Activated T-helper 17 cell treated with anti-CD3 and anti-CD28 coated beads, Interleukin-2, amount 50 U/mL, for 72 hours (primary cell): Measurements from ENCODE around the gene TF. TPM values are rescaled to one million over a fixed set of nuclear protein-coding genes. Genes with fewer than 3 reads are reported as not detected.

Experiments
- ATAC-seq: fragments of 150-1000 bp; cut with Tn5 transposase; replicated peaks from 2 replicates; pipeline ENCODE4 v1.10.0; 2021; ENCODE audit warnings: mild to moderate bottlenecking, moderate library complexity
- H3K27ac Mint-ChIP-seq: one replicate; pipeline ENCODE4 v1.8.0; 2022; ENCODE audit warnings: mixed read lengths
- H3K27me3 Mint-ChIP-seq: one replicate; pipeline ENCODE4 v1.8.0; 2022; ENCODE audit warnings: mixed read lengths
- H3K36me3 Mint-ChIP-seq: one replicate; pipeline ENCODE4 v1.8.0; 2022; ENCODE audit warnings: low read depth, mild to moderate bottlenecking, mixed read lengths
- H3K4me1 Mint-ChIP-seq: one replicate; pipeline ENCODE4 v1.8.0; 2022; ENCODE audit warnings: mixed read lengths
- H3K4me3 Mint-ChIP-seq: one replicate; pipeline ENCODE4 v1.8.0; 2022; ENCODE audit warnings: mild to moderate bottlenecking, mixed read lengths
- H3K9me3 Mint-ChIP-seq: one replicate; pipeline ENCODE4 v1.8.0; 2022; ENCODE audit warnings: mixed read lengths
- total RNA-seq, 2 donors: library from RNA; stranded (reverse); gene quantifications; one replicate each; pipeline ENCODE4 v1.2.3, GENCODE V29; 2022

The TF gene
- total RNA-seq, 2 donors from 2014 or later = 0.50 to 1.9 TPM

GRCh38 chr3:133797396-133798105 is 51.4 kb downstream of the TF start:
- H3K27me3 Mint-ChIP-seq = peaks cover 22% of the 10 kb centered on the region
- no peak overlapping the region for H3K27ac Mint-ChIP-seq
- no peaks in the 10 kb centered on the region for H3K36me3 Mint-ChIP-seq
- H3K4me1 Mint-ChIP-seq = no peaks in the 10 kb centered on the region
- no peak for ATAC-seq
- H3K9me3 Mint-ChIP-seq = peaks cover 6% of the 10 kb centered on the region
- no peak overlapping the region for H3K4me3 Mint-ChIP-seq

- Mint-ChIP-seq H3K4me3 (no peak overlapping the region), H3K9me3 (no peaks in the 10 kb centered on the region), H3K27me3 (peaks cover 17% of the 10 kb centered on the region), H3K36me3 (no peaks in the 10 kb centered on the region), H3K4me1 (peaks cover under 1% of the 10 kb centered on the region), H3K27ac (no peak overlapping the region)
- ATAC-seq = peak; percentile 12
These were observed 53.8 kb downstream of the TF start for GRCh38 chr3:133799794-133800585.

- no peak overlapping the region for H3K4me3 Mint-ChIP-seq
- no peak for ATAC-seq
- no peak overlapping the region for H3K27ac Mint-ChIP-seq
- no peaks in the 10 kb centered on the region for H3K27me3 Mint-ChIP-seq
- peaks cover 11% of the 10 kb centered on the region for H3K4me1 Mint-ChIP-seq
- H3K9me3 Mint-ChIP-seq = no peaks in the 10 kb centered on the region
- H3K36me3 Mint-ChIP-seq = peaks cover 27% of the 10 kb centered on the region
These were observed 57.3 kb downstream of the TF start for GRCh38 chr3:133803469-133803868.

- Mint-ChIP-seq H3K36me3 (peaks cover 40% of the 10 kb centered on the region), H3K9me3 (no peaks in the 10 kb centered on the region), H3K4me1 (peaks cover 11% of the 10 kb centered on the region), H3K4me3 (peak overlapping the region; percentile 78), H3K27ac (peak overlapping the region; percentile 88), H3K27me3 (no peaks in the 10 kb centered on the region)
- ATAC-seq = no peak
These were observed 58.7 kb downstream of the TF start for GRCh38 chr3:133804896-133805295.

GRCh38 chr3:133805384-133805701 is 59.1 kb downstream of the TF start:
- no peak for ATAC-seq
- no peaks in the 10 kb centered on the region for H3K27me3 Mint-ChIP-seq
- peak overlapping the region; percentile 88 for H3K27ac Mint-ChIP-seq
- H3K9me3 Mint-ChIP-seq = no peaks in the 10 kb centered on the region
- peaks cover 11% of the 10 kb centered on the region for H3K4me1 Mint-ChIP-seq
- H3K4me3 Mint-ChIP-seq = peak overlapping the region; percentile 78
- H3K36me3 Mint-ChIP-seq = peaks cover 45% of the 10 kb centered on the region

- Mint-ChIP-seq H3K36me3 (peaks cover 50% of the 10 kb centered on the region), H3K27ac (peak within 1 kb of the TSS; percentile 88), H3K4me3 (peak within 1 kb of the TSS; percentile 78), H3K9me3 (no peaks in the 10 kb centered on the region), H3K27me3 (no peaks in the 10 kb centered on the region), H3K4me1 (peaks cover 11% of the 10 kb centered on the region)
- peak; percentile 99 for ATAC-seq
These were observed 59.7 kb downstream of the TF start, which contains the start of gene SRPRB for GRCh38 chr3:133805702-133806475. TSS of gene SRPRB (plus strand) at chr3:133805815. CDS start at chr3:133805849, 34 bp downstream.

GRCh38 chr3:133812872-133813271 is 66.7 kb downstream of the TF start:
- ATAC-seq = no peak
- H3K4me3 Mint-ChIP-seq = no peak overlapping the region
- peaks cover 99% of the 10 kb centered on the region for H3K36me3 Mint-ChIP-seq
- H3K27ac Mint-ChIP-seq = peak overlapping the region; percentile 80
- peaks cover 16% of the 10 kb centered on the region for H3K4me1 Mint-ChIP-seq
- H3K9me3 Mint-ChIP-seq = no peaks in the 10 kb centered on the region
- H3K27me3 Mint-ChIP-seq = no peaks in the 10 kb centered on the region

- Mint-ChIP-seq H3K27ac (no peak overlapping the region), H3K36me3 (peaks cover 100% of the 10 kb centered on the region), H3K4me3 (no peak overlapping the region), H3K27me3 (no peaks in the 10 kb centered on the region), H3K4me1 (peaks cover 10% of the 10 kb centered on the region), H3K9me3 (no peaks in the 10 kb centered on the region)
- ATAC-seq = no peak
These were observed 69.2 kb downstream of the TF start for GRCh38 chr3:133815386-133815785.

GRCh38 chr3:133820129-133820528 is 73.9 kb downstream of the TF start:
- Mint-ChIP-seq H3K27me3 (no peaks in the 10 kb centered on the region), H3K36me3 (peaks cover 100% of the 10 kb centered on the region), H3K9me3 (no peaks in the 10 kb centered on the region), H3K4me3 (no peak overlapping the region), H3K4me1 (no peaks in the 10 kb centered on the region), H3K27ac (no peak overlapping the region)
- ATAC-seq = no peak

- Mint-ChIP-seq H3K27me3 (no peaks in the 10 kb centered on the region), H3K9me3 (no peaks in the 10 kb centered on the region), H3K4me3 (no peak overlapping the region), H3K4me1 (no peaks in the 10 kb centered on the region), H3K27ac (no peak overlapping the region), H3K36me3 (peaks cover 93% of the 10 kb centered on the region)
- no peak for ATAC-seq
These were observed 74.9 kb downstream of the TF start for GRCh38 chr3:133820889-133821675.

- H3K27me3 Mint-ChIP-seq = no peaks in the 10 kb centered on the region
- H3K36me3 Mint-ChIP-seq = peaks cover 90% of the 10 kb centered on the region
- H3K4me3 Mint-ChIP-seq = no peak overlapping the region
- ATAC-seq = no peak
- no peaks in the 10 kb centered on the region for H3K9me3 Mint-ChIP-seq
- no peak overlapping the region for H3K27ac Mint-ChIP-seq
- no peaks in the 10 kb centered on the region for H3K4me1 Mint-ChIP-seq
These were observed 75.8 kb downstream of the TF start for GRCh38 chr3:133821767-133822638.

- no peaks in the 10 kb centered on the region for H3K9me3 Mint-ChIP-seq
- H3K4me3 Mint-ChIP-seq = no peak overlapping the region
- no peak overlapping the region for H3K27ac Mint-ChIP-seq
- H3K36me3 Mint-ChIP-seq = peaks cover 60% of the 10 kb centered on the region
- H3K4me1 Mint-ChIP-seq = no peaks in the 10 kb centered on the region
- H3K27me3 Mint-ChIP-seq = no peaks in the 10 kb centered on the region
- ATAC-seq = no peak
These were observed 78.8 kb downstream of the TF start for GRCh38 chr3:133824961-133825485.
